OCI-LY1 (cell line): Measurements from ENCODE around the gene CIB4.

ENCODE experiments used
- H2AFZ ChIP-seq: fragments of 200-600 bp; sonication (generic), shearing (Covaris generic); 2 replicates; pipeline ENCODE4 v1.6.0; 2014; ENCODE audit warnings: antibody characterized with exemption, mild to moderate bottlenecking, low read length
- H3F3A ChIP-seq: fragments of 200-600 bp; sonication (generic), shearing (Covaris generic); 2 replicates; pipeline ENCODE4 v1.6.0; 2014; ENCODE audit warnings: mild to moderate bottlenecking, antibody characterized with exemption, low read length, moderate library complexity; ENCODE audit not compliant: insufficient read depth
- H3K27ac ChIP-seq: fragments of 200-600 bp; sonication (generic); 2 replicates; pipeline ENCODE4 v1.5.1; 2014; ENCODE audit warnings: low read length, mixed run types, mild to moderate bottlenecking, low read depth; ENCODE audit not compliant: poor library complexity, severe bottlenecking
- H3K27me3 ChIP-seq: fragments of 200-600 bp; sonication (generic); 2 replicates; pipeline ENCODE4 v1.6.0; 2014; ENCODE audit warnings: antibody characterized with exemption, mild to moderate bottlenecking, low read length, moderate library complexity; ENCODE audit not compliant: insufficient read depth
- H3K36me3 ChIP-seq: fragments of 200-600 bp; sonication (generic); 2 replicates; pipeline ENCODE4 v1.6.1; 2014; ENCODE audit warnings: mild to moderate bottlenecking, antibody characterized with exemption, low read length, moderate library complexity, mixed read lengths; ENCODE audit not compliant: insufficient read depth
- H3K4me1 ChIP-seq: fragments of 200-600 bp; sonication (generic); 2 replicates; pipeline ENCODE4 v1.5.1; 2014; ENCODE audit warnings: mild to moderate bottlenecking, low read length, moderate library complexity; ENCODE audit not compliant: insufficient read depth, severe bottlenecking
- H3K4me2 ChIP-seq: fragments of 200-600 bp; sonication (generic), shearing (Covaris generic); 2 replicates; pipeline ENCODE4 v1.6.1; 2014; ENCODE audit warnings: low read length
- H3K4me3 ChIP-seq: fragments of 200-600 bp; sonication (generic); 2 replicates; pipeline ENCODE4 v1.5.1; 2014; ENCODE audit warnings: low read length, low read depth, mild to moderate bottlenecking, mixed read lengths; ENCODE audit not compliant: poor library complexity, severe bottlenecking
- H3K79me2 ChIP-seq: fragments of 200-600 bp; shearing (Covaris generic); 2 replicates; pipeline ENCODE4 v1.6.1; 2016; ENCODE audit warnings: mixed run types, low read length, mixed read lengths; ENCODE audit not compliant: insufficient read depth
- H3K9ac ChIP-seq: fragments of 200-600 bp; sonication (generic), shearing (Covaris generic); 2 replicates; pipeline ENCODE4 v1.6.1; 2014; ENCODE audit warnings: mild to moderate bottlenecking, low read length, mixed read lengths
- H3K9me2 ChIP-seq: fragments of 200-600 bp; sonication (generic), shearing (Covaris generic); 2 replicates; pipeline ENCODE4 v1.6.1; 2014; ENCODE audit warnings: low read depth, mild to moderate bottlenecking, low read length, mixed read lengths
- H3K9me3 ChIP-seq: fragments of 200-600 bp; shearing (Covaris generic); 2 replicates; pipeline ENCODE4 v1.6.1; 2014; ENCODE audit warnings: low read length, mixed read lengths
- H4K20me1 ChIP-seq: fragments of 200-600 bp; sonication (generic), shearing (Covaris generic); 2 replicates; pipeline ENCODE4 v1.6.0; 2016; ENCODE audit warnings: mild to moderate bottlenecking, low read length; ENCODE audit not compliant: insufficient read depth
- CTCF ChIP-seq: fragments of 200-600 bp; sonication (generic), shearing (Covaris generic); IDR thresholded peaks from 2 replicates; pipeline ENCODE4 v1.5.1; 2017; ENCODE audit warnings: mild to moderate bottlenecking, antibody characterized with exemption, low read length, moderate library complexity, mixed read lengths
- EZH2 ChIP-seq: fragments of 200-600 bp; sonication (generic), shearing (Covaris generic); IDR thresholded peaks from 2 replicates; pipeline ENCODE4 v1.8.0; 2017; ENCODE audit warnings: borderline replicate concordance, mixed run types, mild to moderate bottlenecking, antibody characterized with exemption, low read length, moderate library complexity, mixed read lengths

The CIB4 gene

GRCh38 chr2:26585966-26586365, 55.2 kb downstream of the CIB4 start:
- Histone ChIP-seq H3K79me2 (no peaks in the 10 kb centered on the region), H3K36me3 (no peaks in the 10 kb centered on the region), H3K4me1 (no peaks in the 10 kb centered on the region), H3K27me3 (no peaks in the 10 kb centered on the region), H3K4me3 (no peak overlapping the region), H3K9me2 (no peaks in the 10 kb centered on the region), H3K9ac (no peak overlapping the region), H2AFZ (no peak overlapping the region), H4K20me1 (no peaks in the 10 kb centered on the region), H3F3A (no peaks in the 10 kb centered on the region), H3K27ac (no peak overlapping the region), H3K9me3 (no peaks in the 10 kb centered on the region), H3K4me2 (no peak overlapping the region)
- no peak for TF ChIP-seq CTCF
- TF ChIP-seq EZH2, result no peak

GRCh38 chr2:26585100-26585499, 56.1 kb downstream of the CIB4 start:
- H3K27me3 ChIP-seq, result no peaks in the 10 kb centered on the region
- H3K4me3 ChIP-seq, result no peak overlapping the region
- no peaks in the 10 kb centered on the region for H3K4me1 ChIP-seq
- H3K79me2 ChIP-seq, result no peaks in the 10 kb centered on the region
- no peak overlapping the region for H3K27ac ChIP-seq
- no peak overlapping the region for H2AFZ ChIP-seq
- no peaks in the 10 kb centered on the region for H4K20me1 ChIP-seq
- H3K36me3 ChIP-seq, result no peaks in the 10 kb centered on the region
- H3K4me2 ChIP-seq, result no peak overlapping the region
- TF ChIP-seq CTCF (no peak), EZH2 (no peak)
- H3K9ac ChIP-seq, result no peak overlapping the region
- no peaks in the 10 kb centered on the region for H3F3A ChIP-seq
- H3K9me3 ChIP-seq, result no peaks in the 10 kb centered on the region
- H3K9me2 ChIP-seq, result no peaks in the 10 kb centered on the region

GRCh38 chr2:26584656-26585055, 56.5 kb downstream of the CIB4 start:
- Histone ChIP-seq H3K4me3 (no peak overlapping the region), H3K79me2 (no peaks in the 10 kb centered on the region), H3K9ac (no peak overlapping the region), H3K9me2 (no peaks in the 10 kb centered on the region), H3K27me3 (no peaks in the 10 kb centered on the region), H2AFZ (no peak overlapping the region), H3K4me2 (no peak overlapping the region), H3F3A (no peaks in the 10 kb centered on the region), H3K9me3 (no peaks in the 10 kb centered on the region), H3K36me3 (no peaks in the 10 kb centered on the region), H4K20me1 (no peaks in the 10 kb centered on the region), H3K4me1 (no peaks in the 10 kb centered on the region), H3K27ac (no peak overlapping the region)
- TF ChIP-seq CTCF (no peak), EZH2 (no peak)
